Measurements from ENCODE around the gene DDX10.

DNA sequence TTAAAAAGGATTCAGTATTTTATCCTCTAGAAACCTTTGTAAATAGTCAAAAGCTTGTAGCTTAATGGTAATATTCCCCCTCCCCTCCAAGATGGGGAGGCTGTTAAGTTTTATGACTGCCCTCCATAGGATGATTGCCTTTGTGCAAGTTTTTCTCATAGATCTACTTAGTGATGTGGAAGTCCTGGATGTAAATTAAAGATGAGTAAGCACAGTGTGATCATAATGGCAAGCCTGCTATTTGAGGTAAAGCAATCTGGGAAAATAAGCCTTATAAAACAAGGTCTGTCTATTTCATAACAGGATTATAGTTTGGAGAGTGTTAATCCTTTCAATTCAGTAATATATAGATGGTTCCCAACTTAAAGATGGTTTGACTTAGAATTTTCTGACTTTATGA, 216.3 kb downstream of the DDX10 start:
- TF ChIP-seq, protein P1, sequence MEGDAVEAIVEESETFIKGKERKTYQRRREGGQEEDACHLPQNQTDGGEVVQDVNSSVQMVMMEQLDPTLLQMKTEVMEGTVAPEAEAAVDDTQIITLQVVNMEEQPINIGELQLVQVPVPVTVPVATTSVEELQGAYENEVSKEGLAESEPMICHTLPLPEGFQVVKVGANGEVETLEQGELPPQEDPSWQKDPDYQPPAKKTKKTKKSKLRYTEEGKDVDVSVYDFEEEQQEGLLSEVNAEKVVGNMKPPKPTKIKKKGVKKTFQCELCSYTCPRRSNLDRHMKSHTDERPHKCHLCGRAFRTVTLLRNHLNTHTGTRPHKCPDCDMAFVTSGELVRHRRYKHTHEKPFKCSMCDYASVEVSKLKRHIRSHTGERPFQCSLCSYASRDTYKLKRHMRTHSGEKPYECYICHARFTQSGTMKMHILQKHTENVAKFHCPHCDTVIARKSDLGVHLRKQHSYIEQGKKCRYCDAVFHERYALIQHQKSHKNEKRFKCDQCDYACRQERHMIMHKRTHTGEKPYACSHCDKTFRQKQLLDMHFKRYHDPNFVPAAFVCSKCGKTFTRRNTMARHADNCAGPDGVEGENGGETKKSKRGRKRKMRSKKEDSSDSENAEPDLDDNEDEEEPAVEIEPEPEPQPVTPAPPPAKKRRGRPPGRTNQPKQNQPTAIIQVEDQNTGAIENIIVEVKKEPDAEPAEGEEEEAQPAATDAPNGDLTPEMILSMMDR (conservative IDR thresholded peaks at IDR 0.05; ENCODE audit: low read depth, low read length) = no peak
- TF ChIP-seq EZH2 (IDR thresholded peaks at IDR 0.05; ENCODE audit: borderline replicate concordance, low read depth, low read length, poor library complexity, severe bottlenecking) = no peak

Measured in A673 (cell line).